MCF 10A (cell line): ENCODE data around the gene RPUSD4. TPM values are rescaled to one million over a fixed set of nuclear protein-coding genes. Genes with fewer than 3 reads are reported as not detected.
"Not testable (repeated sequence)": the region's sequence is repeated elsewhere in the genome, so short reads cannot be mapped to it uniquely, and the experiment has no call there.

Experiments used
- BruUV-seq: library from RNA; stranded (reverse); fragments of 400-500 nt; replicated peaks from 2 replicates; lab custom pipeline; 2021; lab: Mats Ljungman, UMichigan
- CTCF ChIA-PET: fragments of 300-600 bp; sonication (Branson Sonifier 250); formaldehyde crosslinking; extraction: SDS; loops from one replicate; lab custom pipeline; 2021; ENCODE audit warnings: antibody characterized with exemption, inconsistent platforms; lab: Yijun Ruan, JAX
- POLR2A ChIA-PET: fragments of 300-600, 350-650 bp; sonication (Branson Sonifier 250); formaldehyde crosslinking; extraction: SDS; loops from one replicate; lab custom pipeline; 2020; ENCODE audit warnings: antibody characterized with exemption, inconsistent platforms; lab: Yijun Ruan, JAX
- DNase-seq: peaks from one replicate; pipeline ENCODE4 v3.0.0-alpha.2; 2018; ENCODE audit not compliant: unreplicated experiment
- H3K27ac Mint-ChIP-seq: one replicate; pipeline ENCODE4 v1.8.0; 2022; ENCODE audit warnings: mild to moderate bottlenecking, low read depth, mixed read lengths; ENCODE audit not compliant: unreplicated experiment
- H3K27me3 Mint-ChIP-seq: one replicate; pipeline ENCODE4 v1.8.0; 2022; ENCODE audit warnings: mixed read lengths; ENCODE audit not compliant: insufficient read depth, unreplicated experiment
- H3K36me3 Mint-ChIP-seq: one replicate; pipeline ENCODE4 v1.8.0; 2022; ENCODE audit warnings: mild to moderate bottlenecking, moderate library complexity, mixed read lengths; ENCODE audit not compliant: insufficient read depth, unreplicated experiment
- H3K4me1 Mint-ChIP-seq: one replicate; pipeline ENCODE4 v1.8.0; 2022; ENCODE audit warnings: mixed read lengths; ENCODE audit not compliant: insufficient read depth, unreplicated experiment
- H3K4me3 Mint-ChIP-seq: one replicate; pipeline ENCODE4 v1.8.0; 2022; ENCODE audit warnings: mild to moderate bottlenecking, moderate library complexity, mixed read lengths; ENCODE audit not compliant: unreplicated experiment
- H3K9me3 Mint-ChIP-seq: one replicate; pipeline ENCODE4 v1.8.0; 2022; ENCODE audit warnings: mixed read lengths; ENCODE audit not compliant: unreplicated experiment
- intact Hi-C: fragments of 100-400 bp; cut with micrococcal nuclease; formaldehyde crosslinking; loops from 2 replicates; pipeline ENCODE4 v1.14.1; 2022
- total RNA-seq: library from RNA; stranded (reverse); gene quantifications from 2 replicates; pipeline ENCODE4 v1.2.3, GENCODE V29; 2022
- TF ChIP-seq, protein P1 (sequence below): fragments of 200-600 bp; IDR thresholded peaks from one replicate; pipeline ENCODE4 v1.8.0; 2022; ENCODE audit warnings: antibody characterized with exemption, mild to moderate bottlenecking; ENCODE audit not compliant: unreplicated experiment

The RPUSD4 gene
- total RNA-seq, 1 experiment from 2014 or later, result 26.7 TPM

DNA sequence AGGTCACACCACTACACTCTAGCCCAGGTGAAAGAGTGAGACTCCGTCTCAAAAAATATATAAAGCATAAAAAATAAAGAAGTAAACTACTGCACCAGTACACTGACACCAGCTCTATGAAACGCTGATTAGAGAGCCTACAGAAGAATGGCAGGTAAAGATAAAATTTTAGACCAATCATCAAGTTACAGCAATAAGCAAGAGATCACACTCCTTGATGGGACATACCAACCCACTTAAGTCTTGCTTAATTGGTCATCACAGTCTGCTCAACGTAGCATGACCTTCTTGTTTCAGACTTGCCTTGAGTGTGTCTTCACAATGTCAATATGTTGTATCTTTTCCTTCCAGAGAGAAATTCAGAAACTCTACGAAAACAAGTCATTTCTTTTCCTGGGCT, 44.8 kb upstream of the RPUSD4 start:
- Mint-ChIP-seq H3K4me3 (no peak overlapping the region), H3K27ac (no peak overlapping the region), H3K9me3 (no peaks in the 10 kb centered on the region), H3K27me3 (no peaks in the 10 kb centered on the region), H3K36me3 (peaks cover 27% of the 10 kb centered on the region), H3K4me1 (peaks cover 3% of the 10 kb centered on the region)
- no TSS peak for BruUV-seq
- ChIA-PET POLR2A (interaction anchor here (2.0 kb wide), 1 partner anchor 12 kb away, joined by 4 read pairs; the partner anchor contains the start of gene SRPRA), CTCF (interaction anchor here (0.7 to 1.2 kb wide), 3 partner anchors 9 to 55 kb away, joined by 3 read pairs; no protein-coding TSS in a partner anchor)
- intact Hi-C loops, result no loop called here
- TF ChIP-seq, protein P1, sequence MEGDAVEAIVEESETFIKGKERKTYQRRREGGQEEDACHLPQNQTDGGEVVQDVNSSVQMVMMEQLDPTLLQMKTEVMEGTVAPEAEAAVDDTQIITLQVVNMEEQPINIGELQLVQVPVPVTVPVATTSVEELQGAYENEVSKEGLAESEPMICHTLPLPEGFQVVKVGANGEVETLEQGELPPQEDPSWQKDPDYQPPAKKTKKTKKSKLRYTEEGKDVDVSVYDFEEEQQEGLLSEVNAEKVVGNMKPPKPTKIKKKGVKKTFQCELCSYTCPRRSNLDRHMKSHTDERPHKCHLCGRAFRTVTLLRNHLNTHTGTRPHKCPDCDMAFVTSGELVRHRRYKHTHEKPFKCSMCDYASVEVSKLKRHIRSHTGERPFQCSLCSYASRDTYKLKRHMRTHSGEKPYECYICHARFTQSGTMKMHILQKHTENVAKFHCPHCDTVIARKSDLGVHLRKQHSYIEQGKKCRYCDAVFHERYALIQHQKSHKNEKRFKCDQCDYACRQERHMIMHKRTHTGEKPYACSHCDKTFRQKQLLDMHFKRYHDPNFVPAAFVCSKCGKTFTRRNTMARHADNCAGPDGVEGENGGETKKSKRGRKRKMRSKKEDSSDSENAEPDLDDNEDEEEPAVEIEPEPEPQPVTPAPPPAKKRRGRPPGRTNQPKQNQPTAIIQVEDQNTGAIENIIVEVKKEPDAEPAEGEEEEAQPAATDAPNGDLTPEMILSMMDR, result no peak
- no peak for DNase-seq

DNA sequence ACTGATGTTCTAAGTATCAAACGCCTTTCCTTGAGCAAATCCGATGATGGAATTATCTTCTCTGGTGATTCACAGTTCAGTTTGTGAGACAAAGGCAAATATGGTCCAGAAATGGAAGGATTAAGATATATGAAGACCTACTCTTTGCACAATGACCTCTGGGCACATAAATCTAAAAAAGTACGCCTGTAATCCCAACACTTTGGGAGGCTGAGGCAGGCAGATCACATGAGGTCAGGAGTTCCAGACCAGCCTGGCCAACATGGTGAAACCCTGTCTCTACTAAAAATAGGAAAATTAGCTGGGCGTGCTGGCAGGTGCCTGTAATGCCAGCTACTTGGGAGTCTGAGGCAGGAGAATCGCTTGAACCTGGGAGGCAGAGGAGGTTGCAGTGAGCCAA, 44.1 kb upstream of the RPUSD4 start:
- H3K27me3 Mint-ChIP-seq, H3K27ac Mint-ChIP-seq, H3K4me1 Mint-ChIP-seq, BruUV-seq, H3K4me3 Mint-ChIP-seq, H3K9me3 Mint-ChIP-seq, DNase-seq, intact Hi-C loops: not testable (repeated sequence)
- H3K36me3 Mint-ChIP-seq, result peaks cover 24% of the 10 kb centered on the region
- POLR2A ChIA-PET, result interaction anchor here (2.0 kb wide), 1 partner anchor 13 kb away, joined by 4 read pairs; the partner anchor contains the start of gene SRPRA
- CTCF ChIA-PET, result interaction anchor here (0.7 to 1.2 kb wide), 2 partner anchors 36 to 54 kb away, joined by 3 read pairs; no protein-coding TSS in a partner anchor

DNA sequence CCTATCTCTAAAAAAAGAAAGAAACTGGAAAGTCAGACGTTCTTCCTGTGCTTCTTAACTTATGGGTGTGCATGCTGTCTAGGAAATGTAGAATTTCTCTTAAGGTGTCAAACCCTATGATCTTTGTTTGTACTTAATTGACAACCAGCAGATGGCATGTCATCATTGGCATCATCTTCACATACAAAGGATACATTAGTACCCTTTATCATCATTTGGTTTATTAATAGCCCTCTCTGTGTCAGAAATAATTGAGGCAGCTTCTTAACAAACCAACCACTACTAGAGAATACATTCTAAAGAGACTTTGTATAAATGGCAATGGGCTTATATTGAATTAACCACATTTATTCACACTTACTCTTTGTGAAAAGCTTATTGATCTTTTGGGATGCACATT, 43.4 kb upstream of the RPUSD4 start:
- Mint-ChIP-seq H3K9me3 (no peaks in the 10 kb centered on the region), H3K27me3 (no peaks in the 10 kb centered on the region), H3K4me3 (no peak overlapping the region), H3K4me1 (no peaks in the 10 kb centered on the region), H3K27ac (no peak overlapping the region), H3K36me3 (peaks cover 24% of the 10 kb centered on the region)
- POLR2A ChIA-PET, result interaction anchor here (2.0 kb wide), 1 partner anchor 13 kb away, joined by 4 read pairs; the partner anchor contains the start of gene SRPRA
- CTCF ChIA-PET, result interaction anchor here (0.7 kb wide), 1 partner anchor 1373 kb away, joined by 3 read pairs; no protein-coding TSS in a partner anchor
- intact Hi-C loops, result no loop called here
- BruUV-seq, result no TSS peak
- no peak for DNase-seq
- TF ChIP-seq, protein P1, result no peak

DNA sequence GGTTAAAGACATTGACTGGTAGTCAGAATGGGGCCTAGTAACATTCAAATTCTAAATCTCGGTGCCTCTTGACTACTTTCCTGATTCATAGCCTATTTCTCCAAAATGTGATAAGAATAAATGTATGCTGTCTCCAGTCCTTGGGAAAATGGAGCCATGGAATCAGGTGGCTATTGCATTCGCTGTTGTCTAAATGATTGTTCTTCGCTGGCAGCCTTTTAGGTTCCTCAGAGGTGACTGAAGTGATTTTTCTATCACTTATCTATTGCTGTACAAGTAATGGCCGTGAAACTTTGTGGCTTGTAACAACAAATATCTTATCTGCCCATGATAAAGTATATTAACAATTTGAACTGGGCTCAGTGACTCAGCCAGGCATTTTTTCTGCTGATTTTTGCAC, 41.8 kb upstream of the RPUSD4 start:
- H3K9me3 Mint-ChIP-seq, result no peaks in the 10 kb centered on the region
- H3K27ac Mint-ChIP-seq, result no peak overlapping the region
- H3K4me1 Mint-ChIP-seq, result no peaks in the 10 kb centered on the region
- no peak overlapping the region for H3K4me3 Mint-ChIP-seq
- intact Hi-C loops, result no loop called here
- peaks cover 30% of the 10 kb centered on the region for H3K36me3 Mint-ChIP-seq
- ChIA-PET CTCF (no interaction called here), POLR2A (no interaction called here)
- H3K27me3 Mint-ChIP-seq, result no peaks in the 10 kb centered on the region
- BruUV-seq, result no TSS peak
- DNase-seq, result no peak
- TF ChIP-seq, protein P1, result no peak
